Cardiac muscle cell (in vitro differentiated cells and primary cell): ENCODE data around the gene KLF11. TPM values are rescaled to one million over a fixed set of nuclear protein-coding genes. Genes with fewer than 3 reads are reported as not detected.
"Not testable (repeated sequence)": the region's sequence is repeated elsewhere in the genome, so short reads cannot be mapped to it uniquely, and the experiment has no call there.

Source experiments
- DNase-seq, 2 donors: peaks; one replicate each; pipeline versions ENCODE4 v3.0.0 to v3.0.0-alpha.2; 2010 to 2017; ENCODE audit warnings: low read depth in 1 of 2, low spot score in 1 of 2
- H3K27ac ChIP-seq: fragments of 200-600 bp; sonication (generic); 2 replicates; pipeline ENCODE4 v1.5.1; 2016
- H3K27me3 ChIP-seq: fragments of 200-600 bp; sonication (generic); 2 replicates; pipeline ENCODE4 v1.6.0; 2016; ENCODE audit warnings: control low read depth
- H3K36me3 ChIP-seq: fragments of 200-600 bp; sonication (generic); 2 replicates; pipeline ENCODE4 v1.5.1; 2016; ENCODE audit warnings: control low read depth
- H3K4me1 ChIP-seq: fragments of 200-600 bp; sonication (generic); 2 replicates; pipeline ENCODE4 v1.8.1; 2017; ENCODE audit warnings: low read depth, mild to moderate bottlenecking, mixed run types
- H3K4me3 ChIP-seq: fragments of 200-600 bp; sonication (generic); 2 replicates; pipeline ENCODE4 v1.5.1; 2016; ENCODE audit warnings: mild to moderate bottlenecking
- H3K9me3 ChIP-seq: fragments of 200-600 bp; sonication (generic); 2 replicates; pipeline ENCODE4 v1.5.1; 2017; ENCODE audit warnings: low read depth, mild to moderate bottlenecking, control low read depth
- polyA plus RNA-seq: library from polyadenylated mRNA; unstranded; fragments of >200 nt; fragmentation: Nextera tagmentation; extraction: Ambion mirVana; gene quantifications from 2 replicates; pipeline ENCODE4 v1.2.1, GENCODE V29; 2016
- total RNA-seq: library from RNA; depleted of rRNA; stranded (reverse); fragments of >200 nt; gene quantifications from 2 replicates; pipeline ENCODE4 v1.2.3, GENCODE V29; 2016
- TF ChIP-seq, protein P1 (sequence below): IDR thresholded peaks from 2 replicates; pipeline ENCODE4 v1.5.1; 2012; ENCODE audit warnings: low read depth, mild to moderate bottlenecking, low read length

KLF11 gene
- total and polyA plus RNA-seq, 2 experiments from 2014 or later = 11.9 to 13.0 TPM

DNA sequence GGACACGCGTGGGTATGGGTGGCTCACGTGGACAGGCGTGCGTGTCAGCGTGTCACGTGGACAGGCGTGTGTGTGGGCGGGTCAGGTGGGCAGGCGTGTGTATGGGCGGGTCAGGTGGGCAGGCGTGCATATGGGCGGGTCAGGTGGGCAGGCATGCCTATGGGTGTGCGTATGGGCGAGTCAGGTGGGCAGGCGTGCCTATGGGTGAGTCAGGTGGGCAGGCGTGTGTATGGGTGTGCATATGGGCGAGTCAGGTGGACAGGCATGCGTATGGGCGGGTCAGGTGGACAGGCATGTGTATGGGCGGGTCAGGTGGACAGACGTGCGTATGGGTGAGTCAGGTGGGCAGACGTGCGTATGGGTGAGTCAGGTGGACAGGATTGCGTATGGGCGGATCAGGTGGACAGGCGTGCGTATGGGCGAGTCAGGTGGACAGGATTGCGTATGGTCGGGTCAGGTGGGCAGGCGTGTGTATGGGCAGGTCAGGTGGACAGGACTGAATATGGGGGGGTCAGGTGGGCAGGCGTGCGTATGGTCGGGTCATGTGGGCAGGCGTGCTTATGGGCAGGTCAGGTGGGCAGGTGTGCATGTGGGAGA lies 30.9 kb upstream of the KLF11 start:
- H3K4me1 ChIP-seq, H3K36me3 ChIP-seq, H3K4me3 ChIP-seq, DNase-seq, H3K27me3 ChIP-seq, H3K9me3 ChIP-seq, H3K27ac ChIP-seq: not testable (repeated sequence)

DNA sequence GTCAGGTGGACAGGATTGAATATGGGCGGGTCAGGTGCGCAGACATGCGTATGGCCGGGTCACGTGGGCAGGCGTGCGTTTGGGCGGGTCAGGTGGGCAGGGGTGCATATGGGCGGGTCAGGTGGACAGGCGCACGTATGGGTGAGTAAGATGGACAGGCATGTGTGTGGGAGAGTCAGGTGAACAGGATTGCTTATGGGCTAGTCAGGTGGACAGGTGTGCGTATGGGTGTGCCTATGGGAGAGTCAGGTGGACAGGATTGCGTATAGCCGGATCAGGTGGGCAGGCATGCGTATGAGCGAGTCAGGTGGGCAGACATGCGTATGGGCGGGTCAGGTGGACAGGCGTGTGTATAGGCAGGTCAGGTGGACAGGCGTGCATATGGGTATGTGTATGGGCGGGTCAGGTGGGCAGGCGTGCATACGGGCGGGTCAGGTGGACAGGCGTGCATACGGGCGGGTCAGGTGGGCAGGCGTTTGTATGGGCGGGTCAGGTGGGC lies 30.3 kb upstream of the KLF11 start:
- H3K9me3 ChIP-seq = no peaks in the 10 kb centered on the region
- no peak overlapping the region for H3K27ac ChIP-seq
- no peaks in the 10 kb centered on the region for H3K27me3 ChIP-seq
- H3K4me3 ChIP-seq = no peak overlapping the region
- no peaks in the 10 kb centered on the region for H3K36me3 ChIP-seq
- no peak for DNase-seq
- TF ChIP-seq, protein P1, sequence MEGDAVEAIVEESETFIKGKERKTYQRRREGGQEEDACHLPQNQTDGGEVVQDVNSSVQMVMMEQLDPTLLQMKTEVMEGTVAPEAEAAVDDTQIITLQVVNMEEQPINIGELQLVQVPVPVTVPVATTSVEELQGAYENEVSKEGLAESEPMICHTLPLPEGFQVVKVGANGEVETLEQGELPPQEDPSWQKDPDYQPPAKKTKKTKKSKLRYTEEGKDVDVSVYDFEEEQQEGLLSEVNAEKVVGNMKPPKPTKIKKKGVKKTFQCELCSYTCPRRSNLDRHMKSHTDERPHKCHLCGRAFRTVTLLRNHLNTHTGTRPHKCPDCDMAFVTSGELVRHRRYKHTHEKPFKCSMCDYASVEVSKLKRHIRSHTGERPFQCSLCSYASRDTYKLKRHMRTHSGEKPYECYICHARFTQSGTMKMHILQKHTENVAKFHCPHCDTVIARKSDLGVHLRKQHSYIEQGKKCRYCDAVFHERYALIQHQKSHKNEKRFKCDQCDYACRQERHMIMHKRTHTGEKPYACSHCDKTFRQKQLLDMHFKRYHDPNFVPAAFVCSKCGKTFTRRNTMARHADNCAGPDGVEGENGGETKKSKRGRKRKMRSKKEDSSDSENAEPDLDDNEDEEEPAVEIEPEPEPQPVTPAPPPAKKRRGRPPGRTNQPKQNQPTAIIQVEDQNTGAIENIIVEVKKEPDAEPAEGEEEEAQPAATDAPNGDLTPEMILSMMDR = no peak
- peaks cover 5% of the 10 kb centered on the region for H3K4me1 ChIP-seq

DNA sequence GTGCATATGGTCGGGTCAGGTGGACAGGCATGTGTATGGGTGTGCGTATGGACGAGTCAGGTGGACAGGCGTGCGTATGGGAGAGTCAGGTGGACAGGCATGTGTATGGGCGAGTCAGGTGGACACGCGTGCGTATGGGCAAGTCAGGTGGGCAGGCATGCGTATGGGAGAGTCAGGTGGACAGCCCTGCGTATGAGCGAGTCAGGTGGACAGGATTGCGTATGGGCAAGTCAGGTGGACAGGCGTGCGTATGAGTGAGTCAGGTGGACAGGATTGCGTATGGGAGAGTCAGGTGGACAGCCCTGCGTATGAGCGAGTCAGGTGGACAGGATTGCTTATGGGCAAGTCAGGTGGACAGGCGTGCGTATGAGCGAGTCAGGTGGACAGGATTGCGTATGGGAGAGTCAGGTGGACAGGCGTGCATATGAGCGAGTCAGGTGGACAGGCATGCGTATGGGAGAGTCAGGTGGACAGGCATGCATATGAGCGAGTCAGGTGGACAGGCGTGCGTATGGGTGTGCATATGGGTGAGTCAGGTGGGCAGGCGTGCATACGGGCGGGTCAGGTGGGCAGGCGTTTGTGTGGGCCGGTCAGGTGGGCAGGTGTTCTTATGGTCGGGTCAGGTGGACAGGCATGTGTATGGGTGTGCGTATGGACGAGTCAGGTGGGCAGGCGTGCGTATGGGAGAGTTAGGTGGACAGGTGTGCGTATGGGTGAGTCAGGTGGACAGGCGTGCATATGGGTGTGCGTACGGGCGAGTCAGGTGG lies 29.5 kb upstream of the KLF11 start:
- not testable (repeated sequence) for H3K4me1 ChIP-seq, H3K4me3 ChIP-seq, H3K27me3 ChIP-seq, DNase-seq, H3K9me3 ChIP-seq, H3K27ac ChIP-seq, H3K36me3 ChIP-seq

DNA sequence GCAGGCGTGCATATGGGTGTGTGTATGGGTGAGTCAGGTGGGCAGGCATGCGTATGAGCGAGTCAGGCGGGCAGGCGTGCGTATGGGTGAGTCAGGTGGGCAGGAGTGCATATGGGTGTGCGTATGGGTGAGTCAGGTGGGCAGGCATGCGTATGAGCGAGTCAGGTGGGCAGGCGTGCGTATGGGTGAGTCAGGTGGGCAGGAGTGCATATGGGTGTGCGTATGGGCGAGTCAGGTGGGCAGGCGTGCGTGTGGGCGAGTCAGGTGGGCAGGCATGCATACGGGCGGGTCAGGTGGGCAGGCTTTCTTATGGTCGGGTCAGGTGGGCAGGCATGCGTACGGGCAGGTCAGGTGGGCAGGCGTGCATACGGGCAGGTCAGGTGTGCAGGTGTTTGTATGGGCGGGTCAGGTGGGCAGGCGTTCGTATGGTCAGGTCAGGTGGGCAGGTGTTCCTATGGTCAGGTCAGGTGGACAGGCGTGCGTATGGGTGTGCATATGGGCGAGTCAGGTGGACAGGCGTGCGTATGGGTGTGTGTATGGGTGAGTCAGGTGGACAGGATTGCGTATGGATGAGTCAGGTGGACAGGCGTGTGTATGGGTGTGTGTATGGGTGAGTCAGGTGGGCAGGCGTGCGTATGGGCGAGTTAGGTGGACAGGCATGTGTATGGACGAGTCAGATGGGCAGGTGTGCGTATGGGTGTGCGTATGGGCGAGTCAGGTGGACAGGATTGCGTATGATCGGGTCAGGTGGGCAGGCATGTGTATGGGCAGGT lies 28.7 kb upstream of the KLF11 start:
- Histone ChIP-seq H3K36me3 (no peaks in the 10 kb centered on the region), H3K27me3 (no peaks in the 10 kb centered on the region), H3K4me1 (peaks cover 5% of the 10 kb centered on the region), H3K27ac (no peak overlapping the region), H3K9me3 (no peaks in the 10 kb centered on the region), H3K4me3 (no peak overlapping the region)
- TF ChIP-seq, protein P1 = no peak
- no peak for DNase-seq

DNA sequence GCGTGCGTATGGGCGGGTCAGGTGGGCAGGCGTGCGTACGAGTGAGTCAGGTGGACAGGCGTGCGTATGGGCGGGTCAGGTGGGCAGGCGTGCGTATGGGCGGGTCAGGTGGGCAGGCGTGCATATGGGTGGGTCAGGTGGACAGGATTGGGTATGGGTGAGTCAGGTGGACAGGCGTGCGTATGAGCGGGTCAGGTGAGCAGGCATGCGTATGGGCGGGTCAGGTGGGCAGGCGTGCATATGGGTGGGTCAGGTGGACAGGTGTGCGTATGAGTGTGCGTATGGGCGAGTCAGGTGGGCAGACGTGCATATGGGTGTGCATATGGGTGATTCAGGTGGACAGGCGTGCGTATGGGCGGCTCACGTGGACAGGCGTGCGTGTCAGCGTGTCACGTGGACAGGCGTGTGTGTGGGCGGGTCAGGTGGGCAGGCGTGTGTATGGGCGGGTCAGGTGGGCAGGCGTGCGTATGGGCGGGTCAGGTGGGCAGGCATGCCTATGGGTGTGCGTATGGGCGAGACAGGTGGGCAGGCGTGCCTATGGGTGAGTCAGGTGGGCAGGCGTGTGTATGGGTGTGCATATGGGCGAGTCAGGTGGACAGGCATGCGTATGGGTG lies 27.9 kb upstream of the KLF11 start:
- not testable (repeated sequence) for H3K9me3 ChIP-seq, H3K27ac ChIP-seq, DNase-seq, H3K4me3 ChIP-seq, H3K4me1 ChIP-seq, H3K36me3 ChIP-seq, H3K27me3 ChIP-seq

DNA sequence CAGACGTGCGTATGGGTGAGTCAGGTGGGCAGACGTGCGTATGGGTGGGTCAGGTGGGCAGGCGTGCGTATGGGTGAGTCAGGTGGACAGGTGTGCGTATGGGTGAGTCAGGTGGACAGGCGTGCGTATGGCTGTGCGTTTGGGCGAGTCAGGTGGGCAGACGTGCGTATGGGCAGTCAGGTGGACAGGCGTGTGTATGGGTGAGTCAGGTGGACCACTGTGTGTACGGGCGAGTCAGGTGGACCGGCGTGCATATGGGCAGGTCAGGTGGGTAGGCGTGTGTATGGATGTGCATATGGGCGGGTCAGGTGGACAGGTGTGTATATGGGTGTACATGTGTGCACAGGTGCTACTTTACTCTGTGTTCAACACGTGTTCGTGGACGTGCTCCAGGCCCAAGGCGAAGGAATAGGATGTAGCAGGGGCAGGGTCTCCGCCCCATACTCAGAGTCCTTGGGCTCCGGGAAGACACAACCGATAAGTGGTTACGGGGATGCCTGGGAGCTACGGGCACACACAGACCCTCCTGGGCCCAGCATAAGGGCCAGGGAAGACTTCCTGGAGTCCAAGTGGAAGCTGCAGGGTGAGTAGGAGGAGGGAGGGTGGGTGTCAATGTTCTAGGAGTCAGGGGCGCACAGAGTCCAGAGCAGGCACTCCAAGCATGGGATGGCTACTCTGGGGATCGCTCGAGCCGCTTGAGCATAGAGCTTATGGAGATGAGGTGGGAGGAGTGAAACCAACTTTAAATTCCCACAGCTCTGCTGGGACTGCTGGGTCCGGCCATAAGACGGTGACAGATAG lies 27.1 kb upstream of the KLF11 start:
- Histone ChIP-seq H3K4me1 (no peaks in the 10 kb centered on the region), H3K36me3 (no peaks in the 10 kb centered on the region), H3K27me3 (no peaks in the 10 kb centered on the region), H3K9me3 (no peaks in the 10 kb centered on the region), H3K27ac (no peak overlapping the region), H3K4me3 (no peak overlapping the region)
- no peak for DNase-seq
- TF ChIP-seq, protein P1 = no peak
